Purkinje cell (primary cell): Measurements from ENCODE around the gene ARL14EPL. TPM values are rescaled to one million over a fixed set of nuclear protein-coding genes. Genes with fewer than 3 reads are reported as not detected.

Experiments
- polyA plus RNA-seq: library from polyadenylated mRNA; unstranded; fragments of >200 nt; fragmentation: Nextera tagmentation; gene quantifications from 2 replicates; pipeline ENCODE4 v1.2.1, GENCODE V29; 2014

The ARL14EPL gene
- polyA plus RNA-seq: not detected in 2 replicates

DNA sequence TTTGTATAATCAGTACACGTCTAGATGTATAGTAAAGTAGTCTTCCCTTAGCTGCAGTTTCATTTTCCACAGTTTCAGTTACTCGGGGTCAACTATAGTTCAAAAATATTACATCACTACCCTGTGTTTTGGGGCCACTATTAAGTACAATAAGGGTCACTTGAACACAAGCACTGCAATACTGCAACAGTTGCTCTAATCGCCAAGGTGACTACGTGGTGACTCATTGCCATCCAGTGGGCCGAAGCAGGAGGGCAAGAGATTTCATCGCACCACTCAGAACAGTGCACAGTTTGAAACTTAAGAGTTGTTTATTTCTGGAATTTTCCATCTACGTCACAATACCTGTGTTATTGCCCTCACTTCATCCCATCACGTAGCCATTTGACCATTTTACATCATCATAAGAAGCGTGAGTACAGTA is at the start of gene ARL14EPL:
TSS of gene ARL14EPL (plus strand) at position 379 of the 424 bp plus-strand sequence. CDS start 18,994 bp downstream, outside the sequence.

DNA sequence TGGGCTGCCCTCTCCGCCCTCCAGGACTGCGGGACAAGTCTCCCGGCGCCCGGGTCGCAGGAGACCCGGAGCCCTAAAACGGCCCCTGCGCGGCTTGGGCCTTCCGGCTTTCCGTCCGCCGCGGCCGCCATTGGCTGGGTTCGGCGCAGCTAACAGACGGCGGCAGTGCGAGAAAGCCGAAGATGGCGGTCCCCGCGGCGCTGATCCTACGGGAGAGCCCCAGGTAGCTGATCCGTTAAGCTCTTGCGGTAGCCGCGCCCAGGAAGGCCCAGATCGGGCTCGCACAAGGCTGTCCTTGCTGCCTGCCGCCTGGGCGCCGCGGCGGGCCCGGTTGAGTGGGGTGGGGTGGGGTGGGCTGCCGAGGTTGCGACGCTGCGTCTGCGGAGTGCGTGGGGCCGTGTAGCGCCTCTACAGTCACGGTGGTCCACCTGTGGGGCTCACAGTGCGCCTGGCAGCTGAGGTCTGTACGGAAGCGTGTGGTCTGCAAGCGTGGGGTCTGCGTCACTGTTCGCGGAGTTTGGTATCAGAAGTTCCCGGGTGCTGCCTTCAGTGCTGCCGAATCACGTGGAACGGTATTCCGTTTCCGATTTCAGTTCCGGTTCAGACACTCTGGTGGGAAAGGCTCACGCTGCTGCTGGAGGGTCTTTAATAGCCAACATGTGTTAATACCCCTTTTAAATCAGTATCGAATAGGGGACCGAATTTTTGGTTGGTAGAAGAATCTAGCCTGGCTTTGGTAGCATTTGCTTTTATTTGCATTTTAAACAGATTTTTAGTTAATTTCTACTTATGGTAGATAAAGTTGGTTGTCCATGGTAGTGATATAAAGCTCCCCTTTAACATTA is 52.8 kb downstream of the ARL14EPL start, which contains the start of gene COMMD10:
TSS of gene COMMD10 (plus strand) at position 155 of the 845 bp plus-strand sequence.

Other genes with a start within 250 kb of the ARL14EPL start
- gene CDO1, start 215.8 kb upstream of the ARL14EPL start, polyA plus RNA-seq: 40.0 and 66.5 TPM in 2 replicates
- gene ATG12, start 190.9 kb upstream of the ARL14EPL start, polyA plus RNA-seq: 63.4 and 73.6 TPM in 2 replicates
- 128 and 198 TPM in 2 replicates for gene AP3S1, start 190.5 kb upstream of the ARL14EPL start, polyA plus RNA-seq
- not detected in 2 replicates for gene LVRN, start 70.0 kb upstream of the ARL14EPL start, polyA plus RNA-seq
- 91.7 and 102 TPM in 2 replicates for gene COMMD10, start 52.6 kb downstream of the ARL14EPL start, polyA plus RNA-seq